H9 (cell line): Measurements from ENCODE around the gene ARAP1. TPM values are rescaled to one million over a fixed set of nuclear protein-coding genes. Genes with fewer than 3 reads are reported as not detected.

Source experiments
- DNase-seq: peaks from one replicate; pipeline ENCODE4 v3.0.0-alpha.2; 2017
- H2AFZ ChIP-seq: one replicate; pipeline ENCODE4 v1.6.1; 2013; ENCODE audit warnings: mild to moderate bottlenecking, low read length, control low read depth, moderate library complexity
- H2AK5ac ChIP-seq: 2 replicates; pipeline ENCODE4 v1.6.1; 2013; ENCODE audit warnings: low read length, control low read depth, mixed read lengths; ENCODE audit not compliant: insufficient read length
- H2BK120ac ChIP-seq: one replicate; pipeline ENCODE4 v1.6.1; 2013; ENCODE audit warnings: low read depth, mild to moderate bottlenecking, low read length, control low read depth, inconsistent platforms; ENCODE audit not compliant: poor library complexity, severe bottlenecking
- H2BK12ac ChIP-seq: 2 replicates; pipeline ENCODE4 v1.6.1; 2013; ENCODE audit warnings: low read length, control low read depth, mixed read lengths, low read depth; ENCODE audit not compliant: insufficient read length
- H2BK15ac ChIP-seq: 2 replicates; pipeline ENCODE4 v1.6.1; 2013; ENCODE audit warnings: low read depth, low read length, control low read depth
- H2BK20ac ChIP-seq: one replicate; pipeline ENCODE4 v1.6.1; 2013; ENCODE audit warnings: low read depth, mild to moderate bottlenecking, low read length, control low read depth, inconsistent platforms; ENCODE audit not compliant: poor library complexity, severe bottlenecking
- H2BK5ac ChIP-seq: 2 replicates; pipeline ENCODE4 v1.6.1; 2013; ENCODE audit warnings: low read length, control low read depth, mixed read lengths; ENCODE audit not compliant: insufficient read length
- H3K14ac ChIP-seq: 2 replicates; pipeline ENCODE4 v1.6.1; 2013; ENCODE audit warnings: low read length, control low read depth; ENCODE audit not compliant: insufficient read depth
- H3K18ac ChIP-seq: 2 replicates; pipeline ENCODE4 v1.6.1; 2013; ENCODE audit warnings: low read depth, mild to moderate bottlenecking, mixed read lengths, low read length, control low read depth; ENCODE audit not compliant: insufficient read length
- H3K23ac ChIP-seq: 2 replicates; pipeline ENCODE4 v1.6.1; 2013; ENCODE audit warnings: low read length, control low read depth, mixed read lengths, low read depth; ENCODE audit not compliant: insufficient read length
- H3K23me2 ChIP-seq: 2 replicates; pipeline ENCODE4 v1.6.1; 2013; ENCODE audit warnings: low read depth, mild to moderate bottlenecking, mixed read lengths, low read length, control low read depth; ENCODE audit not compliant: insufficient read length, poor library complexity, severe bottlenecking
- H3K27ac ChIP-seq: 2 replicates; pipeline ENCODE4 v1.5.1; 2013; ENCODE audit warnings: low read length, control low read depth, mixed read lengths, low read depth; ENCODE audit not compliant: insufficient read length
- H3K27me3 ChIP-seq: 2 replicates; pipeline ENCODE4 v1.6.1; 2013; ENCODE audit warnings: low read length, control low read depth, inconsistent platforms; ENCODE audit not compliant: insufficient read depth
- H3K4ac ChIP-seq: 2 replicates; pipeline ENCODE4 v1.6.1; 2013; ENCODE audit warnings: low read depth, mild to moderate bottlenecking, control low read depth, inconsistent platforms, low read length, moderate library complexity
- H3K4me1 ChIP-seq: 2 replicates; pipeline ENCODE4 v1.6.1; 2013; ENCODE audit warnings: low read length, control low read depth, inconsistent platforms; ENCODE audit not compliant: insufficient read depth
- H3K4me2 ChIP-seq: 2 replicates; pipeline ENCODE4 v1.6.1; 2013; ENCODE audit warnings: low read length, control low read depth, mixed read lengths; ENCODE audit not compliant: insufficient read length, insufficient read depth
- H3K56ac ChIP-seq: 2 replicates; pipeline ENCODE4 v1.6.1; 2013; ENCODE audit warnings: low read depth, mild to moderate bottlenecking, mixed read lengths, low read length, control low read depth; ENCODE audit not compliant: insufficient read length
- H3K79me1 ChIP-seq: 2 replicates; pipeline ENCODE4 v1.6.1; 2013; ENCODE audit warnings: low read depth, mild to moderate bottlenecking, moderate library complexity, low read length, control low read depth, inconsistent platforms; ENCODE audit not compliant: insufficient read depth, poor library complexity, severe bottlenecking
- H3K79me2 ChIP-seq: 2 replicates; pipeline ENCODE4 v1.6.1; 2013; ENCODE audit warnings: low read length, control low read depth, inconsistent platforms; ENCODE audit not compliant: insufficient read depth
- H3K9ac ChIP-seq: 2 replicates; pipeline ENCODE4 v1.6.1; 2013; ENCODE audit warnings: low read length, control low read depth, mixed read lengths; ENCODE audit not compliant: insufficient read length; ENCODE audit errors: extremely low read depth
- H3K9me3 ChIP-seq: one replicate; pipeline ENCODE4 v1.6.1; 2013; ENCODE audit warnings: low read depth, low read length, inconsistent platforms; ENCODE audit not compliant: control insufficient read depth
- H3T11ph ChIP-seq: one replicate; pipeline ENCODE4 v1.6.1; 2013; ENCODE audit warnings: mild to moderate bottlenecking, low read length, control low read depth, inconsistent platforms
- H4K20me1 ChIP-seq: one replicate; pipeline ENCODE4 v1.6.1; 2013; ENCODE audit not compliant: control insufficient read depth, insufficient read length, insufficient read depth
- H4K5ac ChIP-seq: 2 replicates; pipeline ENCODE4 v1.6.1; 2013; ENCODE audit warnings: low read depth, mild to moderate bottlenecking, mixed read lengths, low read length, control low read depth; ENCODE audit not compliant: insufficient read length
- H4K8ac ChIP-seq: replicated peaks from 2 replicates; pipeline ENCODE4 v1.6.1; 2013; ENCODE audit warnings: low read length, control low read depth, mixed read lengths, low read depth; ENCODE audit not compliant: insufficient read length
- H4K91ac ChIP-seq: 2 replicates; pipeline ENCODE4 v1.6.1; 2013; ENCODE audit warnings: low read depth, mild to moderate bottlenecking, moderate library complexity, mixed read lengths, low read length, control low read depth; ENCODE audit not compliant: insufficient read length
- H3K27ac Mint-ChIP-seq, 3 experiments: 2 replicates in 2 of 3; 3 replicates in 1 of 3; pipeline ENCODE4 v1.8.0; 2020 to 2021; ENCODE audit warnings: mixed read lengths in 3 of 3, mild to moderate bottlenecking in 1 of 3, moderate library complexity in 1 of 3
- H3K27me3 Mint-ChIP-seq: 2 replicates; pipeline ENCODE4 v1.8.0; 2021; ENCODE audit warnings: low read depth, mild to moderate bottlenecking, moderate library complexity, mixed read lengths
- H3K36me3 Mint-ChIP-seq, 3 experiments: 2 replicates in 2 of 3; 3 replicates in 1 of 3; pipeline ENCODE4 v1.8.0; 2020 to 2021; ENCODE audit warnings: low read depth in 3 of 3, mixed read lengths in 3 of 3; ENCODE audit not compliant: insufficient read depth in 1 of 3
- H3K4me1 Mint-ChIP-seq, 2 experiments: 2 replicates each; pipeline ENCODE4 v1.8.0; 2020; ENCODE audit warnings: mixed read lengths in 2 of 2
- H3K4me3 Mint-ChIP-seq, 2 experiments: 2 replicates in 1 of 2; 3 replicates in 1 of 2; pipeline ENCODE4 v1.8.0; 2020 to 2021; ENCODE audit warnings: mild to moderate bottlenecking in 2 of 2, mixed read lengths in 2 of 2, moderate library complexity in 1 of 2
- H3K9me3 Mint-ChIP-seq, 2 experiments: 2 replicates in 1 of 2; 3 replicates in 1 of 2; pipeline ENCODE4 v1.8.0; 2020; ENCODE audit warnings: mild to moderate bottlenecking in 2 of 2, mixed read lengths in 2 of 2, moderate library complexity in 1 of 2
- CTCF ChIP-seq: fragments of 200-600 bp; sonication (generic); conservative IDR thresholded peaks from 3 replicates; pipeline ENCODE4 v1.8.0; 2021; ENCODE audit warnings: antibody characterized with exemption, mild to moderate bottlenecking
- WGBS: extraction: QIAGEN DNeasy Blood & Tissue Kit; methylation state at CpG from one replicate; pipeline ENCODE4 v1.1.7; 2013; ENCODE audit warnings: missing lambda C conversion rate, low lambda C conversion rate, mixed read lengths; ENCODE audit not compliant: insufficient read length; ENCODE audit errors: extremely low coverage; 5-methylcytosine and 5-hydroxymethylcytosine counted together
- total RNA-seq: library from RNA; stranded (reverse); gene quantifications from 2 replicates; pipeline ENCODE4 v1.2.1, GENCODE V29; 2021

The ARAP1 gene
- total RNA-seq, 1 experiment from 2014 or later, result 59.4 TPM

GRCh38 chr11:72769680-72770079, 17.5 kb upstream of the ARAP1 start:
- H3K4me1 ChIP-seq, result no peaks in the 10 kb centered on the region
- no peak overlapping the region for H3K4me2 ChIP-seq
- H3K27ac Mint-ChIP-seq, result no peak overlapping the region
- no peaks in the 10 kb centered on the region for H3K79me2 ChIP-seq
- H3K14ac ChIP-seq, result no peak overlapping the region
- no peak overlapping the region for H4K91ac ChIP-seq
- H3K27me3 ChIP-seq, result no peaks in the 10 kb centered on the region
- DNase-seq, result no peak
- H3K27me3 Mint-ChIP-seq, result no peaks in the 10 kb centered on the region; the same call in 1 of the 2 replicates
- H2BK5ac ChIP-seq, result no peak overlapping the region
- H3K4ac ChIP-seq, result no peak overlapping the region
- no peaks in the 10 kb centered on the region for H3K36me3 Mint-ChIP-seq
- no peak overlapping the region for H4K5ac ChIP-seq
- no peak overlapping the region for H3T11ph ChIP-seq
- H3K56ac ChIP-seq, result no peak overlapping the region
- H3K23ac ChIP-seq, result no peak overlapping the region
- H4K20me1 ChIP-seq, result no peaks in the 10 kb centered on the region
- no peaks in the 10 kb centered on the region for H3K9me3 ChIP-seq
- H2AK5ac ChIP-seq, result no peak overlapping the region
- H3K4me1 Mint-ChIP-seq, result peaks cover 24 to 46% of the 10 kb centered on the region in 2 experiments
- H3K18ac ChIP-seq, result no peak overlapping the region
- no peak overlapping the region for H2BK15ac ChIP-seq
- H3K27ac ChIP-seq, result no peak overlapping the region
- H4K8ac ChIP-seq, result no peak overlapping the region
- no peak overlapping the region for H3K9ac ChIP-seq
- H2BK20ac ChIP-seq, result no peak overlapping the region
- H3K9me3 Mint-ChIP-seq, result no peaks in the 10 kb centered on the region
- H2BK120ac ChIP-seq, result no peak overlapping the region
- H3K4me3 Mint-ChIP-seq, result no peak overlapping the region
- WGBS, result no CpG with 5 or more reads among the region's 4 CpGs
- H3K23me2 ChIP-seq, result no peaks in the 10 kb centered on the region
- no peak overlapping the region for H2BK12ac ChIP-seq
- H3K79me1 ChIP-seq, result no peaks in the 10 kb centered on the region
- no peak for TF ChIP-seq CTCF
- H2AFZ ChIP-seq, result no peak overlapping the region
